ENCODE measurements around the gene AUH.

The AUH gene

DNA sequence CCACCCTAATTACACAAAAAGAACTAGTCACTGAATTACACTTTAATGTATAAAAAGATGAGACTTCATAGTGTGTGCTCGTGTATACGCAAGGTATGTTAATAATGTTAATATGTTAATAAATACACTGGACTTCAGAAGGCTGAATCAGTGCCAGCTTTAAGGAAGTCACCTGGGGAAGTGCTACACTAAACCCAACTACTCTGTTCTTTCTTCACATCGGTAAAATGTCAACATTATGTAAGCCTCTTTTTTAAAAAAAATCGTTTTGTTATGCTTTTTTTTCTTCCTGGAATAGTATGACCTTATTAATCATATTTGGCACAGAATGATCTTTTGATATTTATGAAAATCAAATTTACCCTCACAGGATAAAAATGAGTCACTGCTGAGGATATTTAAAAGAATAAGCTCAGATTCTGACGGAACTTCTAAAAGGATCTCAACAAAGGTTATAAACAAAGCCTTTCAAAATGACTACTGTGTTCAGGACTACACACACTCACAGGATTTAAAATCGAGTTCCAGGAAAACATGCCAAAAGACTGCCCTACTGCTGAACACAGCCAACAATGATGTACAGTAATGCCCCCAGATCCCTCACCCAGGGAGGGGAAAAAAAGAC is 75.9 kb downstream of the AUH start:
- DNase-seq, result no peak

DNA sequence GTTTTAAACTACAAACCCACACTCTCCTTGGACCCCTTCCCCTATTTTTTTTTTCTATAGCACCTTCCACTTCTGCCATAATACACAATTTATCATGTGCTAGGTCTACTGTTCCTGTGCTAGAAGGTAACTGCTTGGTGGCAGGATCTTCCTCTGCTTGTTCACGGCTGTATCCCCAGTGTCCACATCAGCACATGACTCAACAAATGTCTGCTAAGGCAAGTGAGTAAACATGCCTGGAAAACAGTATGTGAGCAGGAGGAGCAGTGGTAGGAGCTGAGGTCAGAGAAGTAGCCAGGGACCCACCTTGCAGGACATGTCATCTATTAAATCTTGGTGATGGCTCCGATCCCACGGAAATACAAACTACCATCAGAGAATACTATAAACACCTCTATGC is 79.4 kb downstream of the AUH start:
- DNase-seq, result no peak

DNA sequence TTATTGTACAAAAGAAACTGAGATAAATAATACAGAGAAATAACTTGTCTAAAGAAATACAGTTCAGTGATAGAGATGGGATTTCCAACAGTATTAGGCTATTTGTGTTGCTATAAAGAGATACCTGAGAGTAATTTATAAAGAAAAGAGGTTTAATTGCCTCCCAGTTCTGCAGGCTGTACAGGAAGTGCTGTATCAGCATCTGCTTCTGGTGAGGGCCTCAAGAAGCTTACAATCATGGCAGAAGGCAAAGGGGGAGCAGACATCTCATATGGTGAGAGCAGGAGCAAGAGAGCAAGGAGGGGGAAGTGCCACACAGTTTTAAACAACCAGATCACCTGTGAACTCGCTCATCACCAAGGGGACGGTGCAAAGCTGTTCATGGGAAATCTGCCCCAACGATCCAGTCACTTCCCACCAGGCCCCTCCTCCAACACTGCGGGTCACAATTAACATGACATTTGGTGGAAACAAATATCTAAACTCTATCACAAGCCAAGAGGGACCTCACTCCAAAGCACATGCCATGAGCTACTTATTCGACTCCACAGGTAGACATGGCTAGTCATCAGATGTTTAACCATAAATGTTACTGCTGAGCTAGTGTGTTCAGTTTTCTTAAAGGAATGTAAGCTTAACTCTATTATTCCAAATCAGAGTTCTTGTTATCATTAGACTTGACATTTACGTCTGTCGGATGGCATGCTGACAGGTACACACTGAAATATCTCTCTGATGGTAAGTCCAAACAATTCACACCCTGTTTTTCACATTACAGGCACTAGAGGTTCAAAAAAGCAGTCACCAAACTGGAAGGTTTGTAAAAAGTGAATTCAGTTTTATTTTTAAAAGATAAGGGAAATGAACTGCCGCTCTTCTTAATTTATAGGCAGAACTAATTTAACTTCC is 82.2 kb downstream of the AUH start:
- no peak for DNase-seq

DNA sequence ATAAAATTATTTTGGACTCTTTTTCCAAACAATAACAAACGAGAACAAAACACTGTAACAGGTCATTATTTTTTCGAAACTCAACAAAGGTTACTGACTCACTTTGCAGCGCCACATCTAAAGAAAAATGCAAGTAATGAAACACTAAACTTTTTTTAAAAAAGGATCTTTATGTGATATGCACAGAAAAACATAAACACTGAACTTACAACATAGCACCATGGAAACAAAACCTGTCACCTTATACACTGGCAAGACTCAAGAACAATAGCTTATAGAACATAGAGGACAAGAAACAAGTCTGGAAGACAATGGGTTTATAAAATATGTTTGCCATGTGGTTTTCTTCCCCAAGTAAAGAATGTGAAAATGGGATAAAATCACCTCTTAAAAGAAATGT is 85.2 kb downstream of the AUH start:
- DNase-seq, result no peak

DNA sequence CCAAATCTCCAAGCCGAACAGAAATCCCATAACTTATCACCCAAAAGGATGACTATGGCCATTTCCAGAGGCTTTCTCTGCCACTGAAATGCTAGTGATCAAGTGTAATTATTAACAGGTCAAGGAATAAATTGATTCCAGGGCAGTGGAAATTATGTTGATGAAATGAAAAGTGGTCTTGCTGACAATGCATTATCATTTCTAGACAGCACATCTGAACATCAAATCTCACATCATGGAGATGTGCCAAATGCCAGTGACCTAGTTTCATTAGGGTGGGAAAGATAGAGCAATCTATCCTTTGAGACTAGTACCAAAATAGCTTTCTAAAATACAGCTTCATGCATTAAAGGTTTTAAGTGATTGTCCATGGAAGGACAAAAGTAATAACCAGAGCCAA is 86.1 kb downstream of the AUH start:
- no peak for DNase-seq

DNA sequence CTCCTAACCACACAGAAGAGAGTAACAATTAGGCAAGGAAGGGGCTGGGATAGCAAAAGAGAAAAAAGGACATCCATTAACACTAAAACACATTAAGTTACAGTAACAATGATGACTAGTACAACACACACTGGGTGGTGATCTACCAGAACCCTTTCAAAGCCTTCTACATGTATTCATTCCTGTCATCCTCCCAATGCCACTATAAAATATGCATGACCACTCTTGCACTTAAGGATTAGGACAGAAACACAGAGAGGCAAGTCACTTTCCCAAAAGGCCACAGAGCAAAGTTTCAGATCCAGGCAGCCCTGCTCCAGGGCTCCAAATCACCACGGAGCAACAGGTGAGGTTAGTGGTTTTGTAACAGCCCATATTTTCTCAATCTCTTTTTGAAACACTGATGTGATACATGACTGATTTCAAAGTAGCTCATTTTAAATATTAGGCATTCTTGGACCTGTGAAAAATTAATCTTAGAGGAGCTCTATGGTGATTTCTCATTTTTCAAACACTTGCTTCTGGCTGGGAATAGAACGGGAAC is 86.7 kb downstream of the AUH start:
- no peak for DNase-seq

DNA sequence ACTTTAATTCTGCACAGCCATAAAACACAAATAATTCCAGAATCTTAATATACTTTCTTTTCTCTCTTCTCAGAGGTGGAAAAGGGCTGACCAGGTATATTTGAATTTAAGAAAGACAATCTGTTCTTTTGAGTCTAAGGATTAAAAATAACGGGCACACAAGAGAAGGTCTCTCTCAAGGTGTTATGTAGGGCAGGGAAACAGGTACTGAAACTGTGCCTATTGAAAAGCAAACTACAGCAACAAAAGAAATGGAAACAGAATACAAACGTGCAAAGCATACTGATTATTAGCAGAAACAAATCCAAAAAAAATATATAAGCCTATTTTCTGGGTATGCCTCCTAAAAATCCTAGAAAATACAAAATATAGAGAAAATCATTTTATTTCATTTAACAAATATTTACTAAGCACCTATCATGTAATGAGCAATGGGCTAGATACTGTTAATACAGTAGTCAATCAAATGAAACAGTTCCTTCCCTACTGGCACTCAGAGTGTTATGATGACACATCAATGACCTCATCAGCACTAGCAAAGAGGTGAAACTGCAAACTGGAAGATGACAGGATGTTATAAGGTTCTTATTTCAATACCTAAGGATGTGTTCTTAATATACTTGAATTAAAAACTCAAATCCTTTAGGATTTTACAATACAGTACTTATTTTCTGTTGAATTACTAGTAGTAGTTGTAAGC is 87.7 kb downstream of the AUH start:
- DNase-seq, result no peak

DNA sequence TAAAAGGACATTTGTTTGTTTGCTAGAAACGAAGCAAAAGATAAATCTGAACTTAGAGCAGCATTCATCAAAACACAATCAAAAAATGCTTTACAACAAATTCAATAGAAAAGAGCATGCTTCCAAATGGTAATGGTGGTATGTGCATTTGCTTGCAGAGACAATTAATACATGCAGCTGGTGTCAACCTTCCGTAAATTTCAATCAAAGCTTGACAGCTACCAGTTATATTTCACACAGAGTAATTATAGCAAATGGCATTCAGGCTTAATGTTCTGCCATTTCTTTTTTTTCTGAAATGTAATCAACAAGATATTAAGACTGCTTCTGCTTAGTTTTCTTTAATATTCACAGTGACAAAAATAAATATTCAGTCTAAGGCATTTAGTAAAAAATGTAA is 90.6 kb downstream of the AUH start:
- no peak for DNase-seq

DNA sequence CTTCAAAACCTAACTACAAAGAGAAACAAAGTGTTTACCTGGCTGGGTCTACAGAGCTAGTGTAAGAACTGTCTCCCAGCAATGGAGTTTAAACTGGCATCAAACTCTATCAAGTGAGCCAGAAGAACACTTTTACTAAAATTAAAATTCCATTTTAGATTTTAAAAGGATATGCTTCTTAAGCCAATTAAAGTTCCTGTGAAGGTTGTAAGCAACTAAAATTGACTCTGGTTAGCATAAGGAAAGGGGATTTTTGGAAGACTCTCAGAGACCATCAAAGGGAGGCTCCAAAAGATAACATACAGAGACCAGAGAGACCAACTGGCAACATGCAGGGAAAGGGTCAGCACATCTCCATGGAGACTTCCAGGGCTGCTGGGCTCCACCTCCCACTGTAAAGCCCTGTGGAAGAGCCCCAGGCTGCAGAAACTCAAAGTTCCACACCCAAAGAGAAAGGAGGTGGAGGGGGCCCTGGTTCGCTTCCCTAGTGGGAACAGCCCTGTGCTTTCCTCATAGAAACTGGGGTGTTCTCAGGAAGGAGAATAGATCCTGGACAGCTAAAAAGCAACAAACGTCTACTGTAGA is 91.7 kb downstream of the AUH start:
- no peak for DNase-seq

DNA sequence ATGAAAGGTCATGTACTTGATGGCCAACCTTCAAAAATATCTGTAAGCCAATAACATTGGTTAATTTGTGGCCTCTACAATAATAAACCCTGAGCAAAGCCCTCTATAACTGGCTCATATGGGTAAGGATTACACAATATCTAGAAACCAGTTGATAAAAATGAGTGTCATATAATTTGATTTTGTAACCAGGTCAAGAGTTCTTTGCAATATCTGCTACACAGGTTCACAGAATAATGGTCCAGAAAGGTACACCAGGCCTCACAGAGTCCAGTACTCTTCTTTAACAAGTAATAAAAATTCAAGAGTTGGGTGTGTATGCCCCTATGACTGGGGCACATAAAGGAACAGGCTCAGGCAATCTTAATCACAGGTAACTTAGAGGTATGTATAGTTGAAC is 95.3 kb downstream of the AUH start:
- no peak for DNase-seq

DNA sequence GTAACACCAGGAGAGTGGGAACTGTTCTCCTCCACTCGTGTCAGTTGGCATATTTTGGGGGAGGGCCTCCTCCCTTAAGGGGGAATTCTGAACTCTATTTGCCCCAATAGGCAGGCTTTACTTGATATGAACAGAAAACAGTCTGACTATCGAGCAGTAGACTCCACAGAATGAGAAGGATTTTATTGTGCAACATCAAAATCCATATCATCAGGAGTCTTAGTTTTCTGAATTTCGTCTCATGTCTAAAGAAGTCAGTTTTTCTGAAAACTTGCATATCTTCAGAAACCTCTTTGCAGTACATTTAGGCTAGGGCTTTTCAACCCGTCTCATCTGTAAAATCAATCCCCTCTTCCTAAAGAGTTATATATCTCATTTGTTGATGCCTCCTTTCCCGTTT is 96.2 kb downstream of the AUH start:
- no peak for DNase-seq

DNA sequence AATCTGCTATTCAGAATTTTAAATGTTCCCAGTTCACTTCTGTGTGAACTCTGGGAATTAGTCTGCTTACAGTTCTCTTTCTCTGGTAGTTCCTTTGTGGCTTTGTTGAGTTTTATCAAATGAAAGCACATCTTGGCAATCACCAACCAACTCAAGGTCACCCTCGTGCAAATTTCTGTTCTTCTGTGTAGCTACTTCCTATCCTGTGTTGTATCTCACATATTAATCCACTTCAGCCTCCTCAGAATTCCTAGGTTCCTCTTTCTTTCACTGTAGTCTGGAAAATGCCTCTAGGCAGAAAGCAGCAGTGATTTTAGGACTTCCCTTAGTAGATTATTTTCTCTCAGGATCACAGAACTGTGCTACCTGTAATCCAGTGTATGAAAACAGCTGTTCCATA is 100.3 kb downstream of the AUH start:
- no peak for DNase-seq

DNA sequence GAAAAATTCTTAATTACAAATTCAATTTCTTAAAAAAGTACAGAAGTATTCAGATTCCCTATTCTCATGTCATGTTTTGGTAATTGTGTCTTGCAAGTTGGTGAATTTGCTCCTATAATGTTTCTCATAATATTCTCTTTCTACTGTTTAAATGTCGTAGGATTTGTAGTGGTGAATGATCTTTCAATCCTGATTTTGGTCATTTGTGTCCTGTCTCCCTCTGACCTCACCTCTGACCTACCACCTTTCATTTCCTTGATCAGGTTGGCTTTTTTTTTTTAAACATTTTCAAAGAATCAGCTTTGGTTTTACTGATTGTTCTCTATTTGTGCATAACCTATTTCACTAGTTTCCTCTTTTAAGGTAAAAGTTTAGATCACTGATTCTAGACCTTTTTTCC is 102.6 kb downstream of the AUH start:
- DNase-seq, result no peak

DNA sequence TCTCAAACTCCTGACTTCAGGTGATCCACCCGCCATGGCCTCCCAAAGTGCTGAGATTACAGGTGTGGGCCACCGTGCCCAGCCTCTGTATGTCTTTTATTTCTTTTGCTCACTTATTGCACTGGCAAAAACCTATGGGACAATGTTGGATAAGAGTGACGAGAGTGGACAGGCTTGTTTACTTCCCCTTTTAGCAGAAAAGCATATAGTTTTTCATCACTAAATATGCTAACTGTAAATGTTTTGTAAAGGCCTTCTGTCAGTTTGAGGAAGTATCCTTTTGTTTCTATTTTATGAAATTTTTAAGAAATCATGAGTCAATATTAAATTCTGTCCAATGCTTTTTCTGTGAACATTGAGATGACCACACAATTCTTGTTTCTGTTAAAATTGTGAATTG is 103.3 kb downstream of the AUH start:
- DNase-seq, result no peak

DNA sequence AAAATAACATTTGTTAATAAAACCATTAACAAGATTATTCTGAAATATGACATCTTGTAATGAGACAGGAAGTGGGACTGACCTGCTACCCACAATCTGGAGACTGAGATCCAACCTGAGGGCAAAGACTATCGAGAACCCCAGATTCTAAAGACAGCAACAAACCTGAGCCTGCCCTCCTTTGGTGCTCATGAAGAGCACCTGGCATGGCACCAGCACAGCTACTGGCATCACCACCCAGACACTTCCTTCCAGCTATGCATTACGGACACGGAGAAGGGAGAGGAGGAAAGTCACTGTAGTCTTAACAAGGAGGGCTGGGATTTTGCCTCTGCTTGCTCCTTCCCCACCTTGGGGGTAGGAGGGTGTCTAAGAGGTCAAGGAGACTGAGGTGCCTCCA is 105.5 kb downstream of the AUH start:
- DNase-seq, result no peak

DNA sequence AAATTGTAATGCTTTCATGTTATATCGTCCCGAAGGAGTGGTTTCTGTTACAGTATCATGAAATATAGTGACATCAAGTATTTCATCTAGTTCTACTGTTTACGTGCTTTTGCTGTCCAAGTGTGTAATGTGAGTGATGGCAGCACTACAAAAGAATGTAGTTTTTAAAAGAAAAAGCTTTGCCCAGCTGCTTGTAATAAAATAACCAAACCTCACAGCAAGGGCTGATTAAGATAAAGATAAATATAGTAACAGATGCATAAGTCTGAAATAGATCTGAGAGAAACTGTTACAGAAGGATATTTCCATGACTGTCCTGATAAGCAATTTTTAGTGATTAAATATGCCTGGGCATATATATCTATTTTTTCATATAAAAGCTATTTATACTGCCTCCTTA is 106.4 kb downstream of the AUH start:
- DNase-seq, result no peak

DNA sequence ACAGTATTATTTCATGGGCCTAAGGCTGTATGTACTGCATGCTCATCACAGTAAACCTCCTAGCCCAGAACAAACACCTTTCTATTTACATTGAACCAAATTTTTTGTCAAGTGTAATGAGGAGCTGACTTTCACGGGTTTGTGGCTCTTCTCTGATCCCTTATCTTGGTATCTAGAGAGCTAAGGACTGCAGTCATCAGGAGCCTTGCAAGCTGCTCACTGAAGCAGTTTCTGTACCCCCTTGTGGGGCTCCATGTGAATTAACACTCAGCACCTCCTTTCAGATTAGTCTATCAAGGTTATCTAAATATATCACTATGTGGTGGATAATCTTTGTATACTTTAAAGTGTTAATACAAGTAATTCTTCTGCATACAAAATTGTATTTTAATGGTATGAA is 108.2 kb downstream of the AUH start:
- DNase-seq, result no peak

DNA sequence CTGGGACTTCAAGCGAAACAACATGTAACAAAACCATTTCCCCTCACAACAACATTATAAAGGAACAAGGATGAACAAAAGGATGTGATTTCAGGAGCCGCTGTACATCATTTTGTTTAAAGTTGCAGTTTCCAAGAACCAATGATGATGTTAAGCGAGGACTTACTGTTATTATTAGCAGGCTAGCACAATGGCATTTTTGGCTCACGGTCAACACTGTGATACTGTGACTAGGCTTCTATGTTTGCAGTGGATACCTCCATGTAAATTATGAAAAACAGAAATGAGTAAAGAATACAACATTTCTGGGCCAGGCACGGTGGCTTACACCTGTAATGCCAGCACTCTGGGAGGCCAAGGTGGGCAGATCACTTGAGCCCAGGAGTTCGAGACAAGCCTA is 113.0 kb downstream of the AUH start:
- no peak for DNase-seq

DNA sequence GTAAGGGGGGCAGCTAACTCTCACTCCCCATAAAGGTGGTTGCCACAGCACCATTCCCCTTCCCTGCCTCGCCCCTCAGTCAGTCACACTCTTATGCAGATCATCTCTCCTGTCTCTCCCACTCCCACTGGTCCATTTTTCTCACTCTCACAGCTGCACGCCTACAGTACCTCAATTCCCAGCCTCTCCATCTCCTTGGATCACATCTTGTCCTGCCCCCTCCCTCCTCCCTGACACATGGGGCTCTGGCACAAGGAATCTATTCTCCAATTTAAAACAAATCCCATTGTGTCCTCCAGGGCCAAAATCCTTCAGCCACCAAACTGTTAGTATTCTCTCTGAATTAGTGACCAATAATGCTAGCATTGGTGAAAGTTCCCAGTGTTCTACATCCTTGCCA is 114.4 kb downstream of the AUH start:
- DNase-seq, result no peak

DNA sequence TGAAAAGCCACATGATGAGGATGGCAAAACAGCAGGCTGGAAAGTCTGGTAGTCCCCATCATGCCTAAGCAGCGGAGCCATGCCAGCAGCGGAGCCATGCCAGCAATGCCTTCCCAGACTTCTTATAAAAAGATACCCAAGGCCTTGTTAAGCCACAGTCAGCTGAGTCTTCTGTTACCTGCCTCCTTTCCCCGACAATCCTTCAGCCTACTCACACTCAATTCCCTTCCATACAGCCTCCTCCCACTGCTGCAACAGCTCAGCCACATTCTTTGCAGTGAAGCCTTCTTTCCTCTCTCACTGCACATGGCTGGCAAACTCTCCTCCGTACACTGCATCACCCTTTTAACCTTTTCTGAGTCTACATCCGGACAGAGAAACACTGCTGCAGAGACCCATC is 114.9 kb downstream of the AUH start:
- DNase-seq, result no peak

DNA sequence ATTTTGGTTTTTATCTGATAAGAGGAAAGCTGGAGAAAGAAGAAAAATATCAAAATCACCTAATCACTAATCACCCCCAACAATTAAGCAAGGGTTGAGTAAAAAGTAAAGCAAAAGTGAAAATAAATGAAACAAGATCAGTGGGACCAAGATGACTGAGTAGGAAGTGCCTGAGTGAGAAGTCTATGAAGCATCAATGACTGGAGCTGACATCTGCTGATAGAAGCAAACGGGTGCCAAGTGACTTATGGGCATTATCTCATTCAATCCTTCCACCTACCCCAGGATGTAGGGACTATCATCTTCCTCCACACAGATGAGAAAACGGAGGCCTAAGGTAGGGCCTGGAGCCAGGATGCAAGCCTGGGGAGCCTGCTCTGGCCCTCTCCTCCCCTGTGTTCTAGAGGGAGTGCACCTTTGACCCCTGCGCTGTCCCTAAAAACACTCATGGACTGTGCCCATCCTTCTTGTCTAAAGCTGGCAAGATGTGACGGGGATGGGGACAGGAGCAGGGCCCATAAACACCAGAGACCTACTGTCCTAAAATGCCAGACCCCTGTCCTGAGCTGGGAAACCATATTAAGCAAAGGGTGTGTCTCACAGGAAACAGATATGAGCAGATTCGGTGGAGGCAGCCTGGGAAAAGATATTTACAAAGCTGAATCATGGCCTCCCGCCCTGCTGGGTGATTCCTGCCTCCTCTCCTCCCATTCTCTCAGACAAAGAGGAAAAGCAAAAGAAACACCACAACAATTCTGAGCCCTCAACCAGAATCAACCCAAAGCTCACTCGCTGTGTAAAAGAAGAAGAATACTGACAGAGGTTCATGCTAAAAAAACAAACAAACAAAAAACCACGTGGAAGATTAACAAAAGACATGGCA is 116.0 kb downstream of the AUH start:
- DNase-seq, result no peak

DNA sequence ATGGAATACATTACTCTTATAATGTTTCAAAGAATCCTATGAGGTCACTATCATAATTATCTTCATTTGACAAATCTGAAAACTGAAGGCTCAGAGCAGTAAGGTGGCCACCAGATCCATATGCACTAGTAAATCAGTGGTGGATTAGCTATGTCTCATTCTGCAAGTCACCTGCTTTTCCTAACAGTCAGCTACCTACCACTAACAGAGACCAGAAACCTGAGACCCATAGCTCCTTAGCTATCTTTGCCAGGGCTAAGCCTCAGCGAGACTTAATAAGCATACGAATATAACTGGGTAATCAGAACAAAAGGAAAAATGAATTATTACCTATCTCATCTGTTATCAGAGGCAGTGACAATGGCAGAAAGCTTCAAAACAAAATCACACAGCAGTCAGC is 118.7 kb downstream of the AUH start:
- DNase-seq, result no peak

All from right hindlimb (tissue), 1 donor.